ENCODE data around the gene NDUFB10.
"Not testable (repeated sequence)": the region's sequence is repeated elsewhere in the genome, so short reads cannot be mapped to it uniquely, and the experiment has no call there.

NDUFB10 gene

DNA sequence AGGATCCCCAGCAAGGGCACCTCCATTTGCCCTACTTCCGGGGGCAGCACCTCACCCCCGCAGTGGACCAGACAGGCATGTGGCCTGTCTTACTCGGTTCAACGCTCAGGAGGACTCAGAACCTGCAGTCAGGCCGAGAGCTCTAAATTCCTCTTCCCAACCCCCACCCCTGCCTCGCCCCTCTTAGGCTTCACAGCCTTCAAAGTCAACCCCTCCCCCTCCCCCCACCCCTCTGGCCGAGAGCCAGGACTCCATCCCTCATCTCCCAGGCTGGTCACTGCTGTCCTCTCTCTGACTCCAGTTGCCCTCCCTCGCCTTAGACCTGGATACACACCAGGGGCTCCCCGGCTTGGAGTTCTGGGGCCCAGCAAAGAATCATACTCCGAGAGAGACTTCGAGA lies 33.1 kb upstream of the NDUFB10 start:
- H3K27ac ChIP-seq (ENCODE audit: low read depth, low read length), result no peak overlapping the region
- peaks cover 38% of the 10 kb centered on the region for H3K27me3 ChIP-seq (ENCODE audit: control insufficient read depth, insufficient read depth, low read length)
- no peaks in the 10 kb centered on the region for H3K36me3 ChIP-seq (ENCODE audit: control insufficient read depth, insufficient read depth, low read length)

DNA sequence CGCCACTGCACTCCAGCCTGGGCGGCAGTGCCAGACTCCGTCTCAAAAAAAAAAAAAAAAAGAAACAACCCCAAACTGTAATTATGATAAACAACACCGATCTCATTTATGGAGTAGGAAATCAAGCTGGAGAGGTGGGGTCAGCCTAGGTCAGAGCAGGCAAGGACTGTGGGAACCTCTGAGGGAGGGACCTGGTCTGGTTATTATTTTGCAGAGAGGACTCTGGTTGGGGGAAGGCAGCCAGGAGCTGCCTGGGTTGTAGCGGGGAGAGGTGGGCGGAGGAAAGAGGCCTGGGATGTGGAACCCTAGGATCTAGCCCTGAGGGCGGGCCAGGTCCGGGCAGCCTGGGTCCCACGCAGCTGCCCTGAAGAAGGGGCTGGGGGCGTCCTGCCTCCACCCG lies 30.2 kb upstream of the NDUFB10 start:
- Histone ChIP-seq H3K4me3 (ENCODE audit: low read depth, low read length) (peak overlapping the region; percentile 62), H3K27ac (ENCODE audit: low read depth, low read length) (no peak overlapping the region), H3K4me1 (ENCODE audit: control insufficient read depth, insufficient read depth, low read length) (0 out of 2 replicates have a peak, but pooled peaks cover 2% of the 10 kb centered on the region), H3K36me3 (ENCODE audit: control insufficient read depth, insufficient read depth, low read length) (no peaks in the 10 kb centered on the region), H3K9ac (ENCODE audit: low read depth, low read length) (no peak overlapping the region), H3K9me3 (ENCODE audit: control insufficient read depth, insufficient read depth, low read length) (no peaks in the 10 kb centered on the region), H3K27me3 (ENCODE audit: control insufficient read depth, insufficient read depth, low read length) (peaks cover 15% of the 10 kb centered on the region)

More for the DNA sequence above, 33.1 kb upstream of the NDUFB10 start:
- no peak overlapping the region for H3K4me3 ChIP-seq (ENCODE audit: low read depth, low read length)
- no peak overlapping the region for H3K9ac ChIP-seq (ENCODE audit: low read depth, low read length)
- H3K9me3 ChIP-seq (ENCODE audit: control insufficient read depth, insufficient read depth, low read length), result no peaks in the 10 kb centered on the region
- H3K4me1 ChIP-seq (ENCODE audit: control insufficient read depth, insufficient read depth, low read length), result 0 out of 2 replicates have a peak, but pooled peaks cover 2% of the 10 kb centered on the region

DNA sequence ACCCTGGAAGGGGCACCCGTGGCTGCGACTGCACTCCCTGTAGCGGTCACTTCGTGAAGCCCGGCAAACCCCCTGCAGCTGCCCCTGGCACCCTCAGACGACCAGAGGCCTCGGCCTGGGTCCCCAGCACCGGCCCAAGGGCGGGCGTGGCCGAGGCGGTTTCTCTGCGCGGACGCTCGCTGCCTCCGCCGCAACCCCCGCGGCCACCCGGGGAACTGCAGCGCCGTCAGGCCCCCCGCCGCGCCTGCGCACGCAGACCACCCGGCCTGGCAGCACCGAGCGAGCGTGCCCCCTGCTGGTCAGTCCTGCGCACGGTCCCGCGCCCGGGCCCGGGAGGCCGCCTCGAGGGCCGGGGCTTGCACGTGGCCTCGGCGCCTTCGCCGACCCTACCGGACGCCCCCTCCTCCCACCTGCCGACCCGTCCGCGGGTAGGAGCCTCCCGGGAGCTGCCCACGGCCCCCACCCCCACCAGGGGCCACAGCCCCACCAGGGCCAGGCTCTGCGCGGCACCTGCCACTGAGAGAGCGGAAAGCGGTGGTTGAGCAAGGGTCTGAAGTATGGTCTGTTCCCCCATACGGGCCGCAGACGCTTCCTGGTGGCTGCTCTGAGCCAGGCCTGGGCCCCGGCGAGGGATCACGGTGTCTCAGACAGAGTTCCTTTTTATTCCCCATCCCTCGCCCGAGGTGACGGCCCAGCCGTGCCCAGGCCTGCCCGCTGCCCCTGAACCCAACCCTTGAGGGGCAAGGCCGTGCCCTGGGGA lies 29.6 kb upstream of the NDUFB10 start:
- no peak overlapping the region for H3K27ac ChIP-seq (ENCODE audit: low read depth, low read length)
- 0 out of 2 replicates have a peak, but pooled peaks cover 2% of the 10 kb centered on the region for H3K4me1 ChIP-seq (ENCODE audit: control insufficient read depth, insufficient read depth, low read length)
- no peaks in the 10 kb centered on the region for H3K36me3 ChIP-seq (ENCODE audit: control insufficient read depth, insufficient read depth, low read length)
- no peaks in the 10 kb centered on the region for H3K9me3 ChIP-seq (ENCODE audit: control insufficient read depth, insufficient read depth, low read length)
- H3K4me3 ChIP-seq (ENCODE audit: low read depth, low read length), result peak overlapping the region; percentile 62
- H3K27me3 ChIP-seq (ENCODE audit: control insufficient read depth, insufficient read depth, low read length), result peaks cover 8% of the 10 kb centered on the region
- no peak overlapping the region for H3K9ac ChIP-seq (ENCODE audit: low read depth, low read length)

- H3K27me3 ChIP-seq (ENCODE audit: control insufficient read depth, insufficient read depth, low read length), result peaks cover 6% of the 10 kb centered on the region
- H3K9ac ChIP-seq (ENCODE audit: low read depth, low read length), result no peak overlapping the region
- no peaks in the 10 kb centered on the region for H3K36me3 ChIP-seq (ENCODE audit: control insufficient read depth, insufficient read depth, low read length)
- H3K27ac ChIP-seq (ENCODE audit: low read depth, low read length), result no peak overlapping the region
- no peaks in the 10 kb centered on the region for H3K9me3 ChIP-seq (ENCODE audit: control insufficient read depth, insufficient read depth, low read length)
- H3K4me1 ChIP-seq (ENCODE audit: control insufficient read depth, insufficient read depth, low read length), result 0 out of 2 replicates have a peak, but pooled peaks cover 2% of the 10 kb centered on the region
- H3K4me3 ChIP-seq (ENCODE audit: low read depth, low read length), result no peak overlapping the region
Observed at GRCh38 chr16:1930338-1930720, 29.0 kb upstream of the NDUFB10 start.

- Histone ChIP-seq H3K4me1 (ENCODE audit: control insufficient read depth, insufficient read depth, low read length) (0 out of 2 replicates have a peak, but pooled peaks cover 2% of the 10 kb centered on the region), H3K9ac (ENCODE audit: low read depth, low read length) (no peak overlapping the region), H3K27ac (ENCODE audit: low read depth, low read length) (no peak overlapping the region), H3K27me3 (ENCODE audit: control insufficient read depth, insufficient read depth, low read length) (peaks cover 6% of the 10 kb centered on the region), H3K4me3 (ENCODE audit: low read depth, low read length) (no peak overlapping the region), H3K9me3 (ENCODE audit: control insufficient read depth, insufficient read depth, low read length) (no peaks in the 10 kb centered on the region), H3K36me3 (ENCODE audit: control insufficient read depth, insufficient read depth, low read length) (no peaks in the 10 kb centered on the region)
Observed at GRCh38 chr16:1932050-1933028, 27.0 kb upstream of the NDUFB10 start.

DNA sequence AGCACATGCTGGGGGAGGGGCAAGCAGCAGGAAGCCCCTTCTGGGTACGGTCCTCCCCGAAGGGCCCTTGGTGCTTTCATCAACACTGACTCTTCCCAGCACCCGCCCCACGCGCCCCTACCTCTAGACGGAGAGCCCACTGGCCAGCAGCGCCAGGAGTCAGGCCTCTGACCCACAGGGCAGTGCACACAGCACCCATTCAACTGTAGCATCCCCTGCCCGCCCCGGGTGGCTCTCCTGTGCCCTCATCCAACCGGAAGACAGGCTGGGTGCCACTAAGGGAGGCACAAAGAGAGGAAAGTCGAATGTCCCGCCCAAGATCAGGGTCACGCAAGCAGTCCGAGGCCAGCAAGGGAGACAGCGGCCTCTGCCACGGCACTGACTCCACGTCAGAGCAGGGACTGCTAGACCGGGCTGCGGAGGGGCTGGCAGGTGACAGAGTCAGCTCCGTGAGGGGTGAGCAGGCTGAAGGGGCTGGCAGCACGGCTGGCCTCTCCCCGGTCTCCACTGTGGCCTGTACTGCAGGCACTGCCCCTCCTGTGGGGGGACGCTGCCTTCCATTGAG lies 26.2 kb upstream of the NDUFB10 start:
- no peak overlapping the region for H3K9ac ChIP-seq (ENCODE audit: low read depth, low read length)
- H3K27ac ChIP-seq (ENCODE audit: low read depth, low read length), result no peak overlapping the region
- 0 out of 2 replicates have a peak, but pooled peaks cover 2% of the 10 kb centered on the region for H3K4me1 ChIP-seq (ENCODE audit: control insufficient read depth, insufficient read depth, low read length)
- no peak overlapping the region for H3K4me3 ChIP-seq (ENCODE audit: low read depth, low read length)
- peaks cover 6% of the 10 kb centered on the region for H3K27me3 ChIP-seq (ENCODE audit: control insufficient read depth, insufficient read depth, low read length)
- H3K36me3 ChIP-seq (ENCODE audit: control insufficient read depth, insufficient read depth, low read length), result peaks cover 6% of the 10 kb centered on the region
- no peaks in the 10 kb centered on the region for H3K9me3 ChIP-seq (ENCODE audit: control insufficient read depth, insufficient read depth, low read length)

- H3K9me3 ChIP-seq (ENCODE audit: control insufficient read depth, insufficient read depth, low read length), result no peaks in the 10 kb centered on the region
- H3K27me3 ChIP-seq (ENCODE audit: control insufficient read depth, insufficient read depth, low read length), result no peaks in the 10 kb centered on the region
- no peak overlapping the region for H3K4me3 ChIP-seq (ENCODE audit: low read depth, low read length)
- no peak overlapping the region for H3K27ac ChIP-seq (ENCODE audit: low read depth, low read length)
- peaks cover 3% of the 10 kb centered on the region for H3K4me1 ChIP-seq (ENCODE audit: control insufficient read depth, insufficient read depth, low read length)
- H3K9ac ChIP-seq (ENCODE audit: low read depth, low read length), result no peak overlapping the region
- H3K36me3 ChIP-seq (ENCODE audit: control insufficient read depth, insufficient read depth, low read length), result peaks cover 26% of the 10 kb centered on the region
Observed at GRCh38 chr16:1936945-1937479, 22.3 kb upstream of the NDUFB10 start.

- no peaks in the 10 kb centered on the region for H3K27me3 ChIP-seq (ENCODE audit: control insufficient read depth, insufficient read depth, low read length)
- peaks cover 26% of the 10 kb centered on the region for H3K36me3 ChIP-seq (ENCODE audit: control insufficient read depth, insufficient read depth, low read length)
- no peak overlapping the region for H3K9ac ChIP-seq (ENCODE audit: low read depth, low read length)
- peaks cover 9% of the 10 kb centered on the region for H3K4me1 ChIP-seq (ENCODE audit: control insufficient read depth, insufficient read depth, low read length)
- H3K4me3 ChIP-seq (ENCODE audit: low read depth, low read length), result no peak overlapping the region
- no peaks in the 10 kb centered on the region for H3K9me3 ChIP-seq (ENCODE audit: control insufficient read depth, insufficient read depth, low read length)
- no peak overlapping the region for H3K27ac ChIP-seq (ENCODE audit: low read depth, low read length)
Observed at GRCh38 chr16:1938316-1938715, 21.0 kb upstream of the NDUFB10 start.

DNA sequence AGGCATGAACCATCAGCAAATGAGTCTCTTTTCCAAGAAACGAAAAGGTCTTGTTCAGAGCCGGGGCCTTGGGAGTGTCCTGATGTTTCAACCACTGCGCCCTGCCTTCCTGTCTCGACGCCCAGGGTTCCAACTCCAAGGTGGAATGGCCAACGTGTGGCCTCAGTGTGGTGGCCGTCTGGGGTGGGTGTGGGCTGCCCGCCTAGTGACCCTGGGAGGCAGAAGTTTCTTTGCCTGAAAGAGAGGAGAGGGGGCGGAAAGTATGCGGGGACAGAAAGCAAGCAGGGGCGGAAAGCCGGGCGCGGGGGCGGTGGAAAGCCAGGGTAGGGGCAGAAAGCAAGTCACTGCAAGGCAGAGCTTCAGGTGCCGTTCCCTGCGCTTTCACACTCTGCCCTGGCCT lies 20.4 kb upstream of the NDUFB10 start:
- Histone ChIP-seq H3K4me1 (ENCODE audit: control insufficient read depth, insufficient read depth, low read length) (peaks cover 9% of the 10 kb centered on the region), H3K9ac (ENCODE audit: low read depth, low read length) (no peak overlapping the region), H3K9me3 (ENCODE audit: control insufficient read depth, insufficient read depth, low read length) (no peaks in the 10 kb centered on the region), H3K36me3 (ENCODE audit: control insufficient read depth, insufficient read depth, low read length) (peaks cover 26% of the 10 kb centered on the region), H3K27me3 (ENCODE audit: control insufficient read depth, insufficient read depth, low read length) (no peaks in the 10 kb centered on the region), H3K27ac (ENCODE audit: low read depth, low read length) (no peak overlapping the region), H3K4me3 (ENCODE audit: low read depth, low read length) (no peak overlapping the region)

- peaks cover 26% of the 10 kb centered on the region for H3K36me3 ChIP-seq (ENCODE audit: control insufficient read depth, insufficient read depth, low read length)
- not testable (repeated sequence) for H3K27me3 ChIP-seq (ENCODE audit: control insufficient read depth, insufficient read depth, low read length); H3K4me3 ChIP-seq (ENCODE audit: low read depth, low read length); H3K27ac ChIP-seq (ENCODE audit: low read depth, low read length); H3K4me1 ChIP-seq (ENCODE audit: control insufficient read depth, insufficient read depth, low read length); H3K9me3 ChIP-seq (ENCODE audit: control insufficient read depth, insufficient read depth, low read length); H3K9ac ChIP-seq (ENCODE audit: low read depth, low read length)
Observed at GRCh38 chr16:1939833-1940232, 19.5 kb upstream of the NDUFB10 start.
